Kidney (tissue), 14 donors: Measurements from ENCODE around the gene ENOX1. TPM values are rescaled to one million over a fixed set of nuclear protein-coding genes. Genes with fewer than 3 reads are reported as not detected.

ENCODE experiments used
- DNase-seq, 5 donors: peaks; one replicate each; pipeline ENCODE4 v3.0.0-alpha.2; 2013 to 2020
- FAIRE-seq: peaks from 2 replicates; lab custom pipeline; 2012; peaks lifted over from hg19 to GRCh38; lab: Jason Lieb, UNC
- H3K27ac ChIP-seq, 2 donors: one replicate each; pipeline ENCODE4 v1.7.0; 2013; ENCODE audit warnings: low read depth in 2 of 2, low read length in 2 of 2, inconsistent platforms in 1 of 2
- H3K27me3 ChIP-seq: one replicate; pipeline ENCODE4 v1.7.1; 2013; ENCODE audit warnings: low read length, inconsistent platforms; ENCODE audit not compliant: control insufficient read depth, insufficient read depth
- H3K36me3 ChIP-seq, 3 donors: one replicate each; pipeline versions ENCODE4 v1.7.0 to v1.7.1; 2013; ENCODE audit warnings: low read length in 3 of 3, control low read depth in 1 of 3, inconsistent platforms in 1 of 3; ENCODE audit not compliant: insufficient read depth in 3 of 3, control insufficient read depth in 2 of 3
- H3K4me1 ChIP-seq, 3 donors: one replicate each; pipeline versions ENCODE4 v1.7.0 to v1.7.1; 2013; ENCODE audit warnings: low read length in 3 of 3, inconsistent platforms in 1 of 3, low read depth in 1 of 3; ENCODE audit not compliant: control insufficient read depth in 2 of 3, insufficient read depth in 2 of 3
- H3K4me3 ChIP-seq, 3 donors: one replicate each; pipeline versions ENCODE4 v1.7.0 to v1.8.1; 2013; ENCODE audit warnings: low read length in 3 of 3, control low read depth in 1 of 3, inconsistent platforms in 1 of 3
- H3K9ac ChIP-seq, 3 donors: one replicate each; pipeline versions ENCODE4 v1.7.0 to v1.7.1; 2013; ENCODE audit warnings: low read length in 3 of 3, control low read depth in 1 of 3, inconsistent platforms in 1 of 3
- H3K9me3 ChIP-seq, 3 donors: one replicate each; pipeline versions ENCODE4 v1.7.0 to v1.7.1; 2013; ENCODE audit warnings: low read length in 3 of 3, control low read depth in 1 of 3, inconsistent platforms in 1 of 3; ENCODE audit not compliant: control insufficient read depth in 2 of 3, insufficient read depth in 1 of 3
- intact Hi-C: fragments of 100-400 bp; cut with DNase I; formaldehyde crosslinking; loops from one replicate; pipeline ENCODE4 v1.11.1; 2022
- polyA plus RNA-seq: library from polyadenylated mRNA; stranded (reverse); fragments of 350-450 nt; fragmentation: Illumina TruSeq; extraction: RNeasy Lipid Tissue Mini Kit (QIAGEN cat#74804); gene quantifications from one replicate; pipeline ENCODE4 v1.2.3, GENCODE V29; 2014; ENCODE audit warnings: low read depth, low replicate concordance; ENCODE audit not compliant: insufficient read depth
- total RNA-seq: library from RNA; stranded (reverse); fragmentation: NEBNext Ultra II Directional; extraction: Animal tissue kit (Norgen Biotek cat#: 25700); gene quantifications from one replicate; pipeline ENCODE4 v1.2.1, GENCODE V29; 2021
- TF ChIP-seq, protein P1 (sequence below): IDR thresholded peaks from 3 replicates; pipeline ENCODE4 v1.5.1; 2012; ENCODE audit warnings: mild to moderate bottlenecking, moderate library complexity, borderline replicate concordance; ENCODE audit not compliant: insufficient read depth; ENCODE audit errors: extremely low read depth
- donor health status: control.
- donor health status: control.
- donor health status: control.
- donor health status: control.
- donor health status: control.
- donor health status: DM: yes; HTN: yes; CAD: no.
- donor health status: Normal renal cell carcinoma (clear cell type).

ENOX1 gene
- total and polyA plus RNA-seq, 2 donors from 2014 or later = 4.9 to 6.8 TPM

DNA sequence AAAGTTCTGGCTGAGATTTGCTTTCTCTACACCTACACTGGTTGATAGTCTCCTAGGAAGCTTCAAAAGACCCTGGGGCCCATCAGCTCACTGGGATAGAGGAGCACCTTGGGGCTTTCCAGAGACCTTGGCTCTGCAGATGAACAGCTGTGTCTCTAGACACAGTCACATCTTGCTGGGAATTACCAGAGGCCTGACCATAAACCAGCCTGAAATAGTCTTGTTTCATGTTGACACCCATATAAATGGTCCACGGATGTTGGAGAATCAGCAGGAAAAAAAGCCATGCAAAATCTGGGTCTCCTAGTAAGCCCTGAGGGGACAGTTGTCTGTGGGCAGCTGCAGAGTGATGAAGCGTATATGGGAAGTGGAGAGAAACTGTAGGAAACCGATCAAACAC is 555.8 kb downstream of the ENOX1 start:
- FAIRE-seq = no peak

DNA sequence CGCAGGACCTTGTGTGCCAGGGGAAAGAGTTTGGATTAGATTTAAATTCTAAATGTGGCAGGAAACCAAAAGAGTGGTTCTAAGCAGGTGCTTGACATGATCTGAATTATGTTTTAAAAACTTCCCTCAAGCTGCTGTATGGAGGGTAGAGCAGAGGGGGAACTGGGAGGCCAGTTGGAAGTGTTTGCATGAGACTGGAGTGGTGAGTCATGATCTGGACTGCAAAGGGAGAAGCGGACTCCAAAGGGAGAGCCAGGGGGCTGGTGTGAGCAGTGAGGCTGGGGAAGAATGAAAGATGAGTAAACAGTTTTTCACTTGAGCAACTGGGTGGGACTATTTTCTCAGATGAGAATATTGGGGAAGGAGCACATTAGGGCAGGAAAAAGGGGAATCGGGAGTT is 557.3 kb downstream of the ENOX1 start:
- no peaks in the 10 kb centered on the region for H3K36me3 ChIP-seq
- H3K4me3 ChIP-seq = no peak overlapping the region
- H3K9ac ChIP-seq = no peak overlapping the region
- TF ChIP-seq, protein P1, sequence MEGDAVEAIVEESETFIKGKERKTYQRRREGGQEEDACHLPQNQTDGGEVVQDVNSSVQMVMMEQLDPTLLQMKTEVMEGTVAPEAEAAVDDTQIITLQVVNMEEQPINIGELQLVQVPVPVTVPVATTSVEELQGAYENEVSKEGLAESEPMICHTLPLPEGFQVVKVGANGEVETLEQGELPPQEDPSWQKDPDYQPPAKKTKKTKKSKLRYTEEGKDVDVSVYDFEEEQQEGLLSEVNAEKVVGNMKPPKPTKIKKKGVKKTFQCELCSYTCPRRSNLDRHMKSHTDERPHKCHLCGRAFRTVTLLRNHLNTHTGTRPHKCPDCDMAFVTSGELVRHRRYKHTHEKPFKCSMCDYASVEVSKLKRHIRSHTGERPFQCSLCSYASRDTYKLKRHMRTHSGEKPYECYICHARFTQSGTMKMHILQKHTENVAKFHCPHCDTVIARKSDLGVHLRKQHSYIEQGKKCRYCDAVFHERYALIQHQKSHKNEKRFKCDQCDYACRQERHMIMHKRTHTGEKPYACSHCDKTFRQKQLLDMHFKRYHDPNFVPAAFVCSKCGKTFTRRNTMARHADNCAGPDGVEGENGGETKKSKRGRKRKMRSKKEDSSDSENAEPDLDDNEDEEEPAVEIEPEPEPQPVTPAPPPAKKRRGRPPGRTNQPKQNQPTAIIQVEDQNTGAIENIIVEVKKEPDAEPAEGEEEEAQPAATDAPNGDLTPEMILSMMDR = no peak
- DNase-seq (no peak), FAIRE-seq (no peak)
- H3K27ac ChIP-seq = no peak overlapping the region
- intact Hi-C loops = no loop called here
- no peaks in the 10 kb centered on the region for H3K9me3 ChIP-seq
- no peaks in the 10 kb centered on the region for H3K27me3 ChIP-seq
- no peaks in the 10 kb centered on the region for H3K4me1 ChIP-seq

More for the DNA sequence above, 555.8 kb downstream of the ENOX1 start:
- Histone ChIP-seq H3K9me3 (no peaks in the 10 kb centered on the region), H3K36me3 (no peaks in the 10 kb centered on the region), H3K27me3 (no peaks in the 10 kb centered on the region), H3K4me1 (no peaks in the 10 kb centered on the region), H3K9ac (no peak overlapping the region), H3K4me3 (no peak overlapping the region), H3K27ac (no peak overlapping the region)
- intact Hi-C loops = no loop called here
- DNase-seq = no peak
- TF ChIP-seq, protein P1 = no peak

DNA sequence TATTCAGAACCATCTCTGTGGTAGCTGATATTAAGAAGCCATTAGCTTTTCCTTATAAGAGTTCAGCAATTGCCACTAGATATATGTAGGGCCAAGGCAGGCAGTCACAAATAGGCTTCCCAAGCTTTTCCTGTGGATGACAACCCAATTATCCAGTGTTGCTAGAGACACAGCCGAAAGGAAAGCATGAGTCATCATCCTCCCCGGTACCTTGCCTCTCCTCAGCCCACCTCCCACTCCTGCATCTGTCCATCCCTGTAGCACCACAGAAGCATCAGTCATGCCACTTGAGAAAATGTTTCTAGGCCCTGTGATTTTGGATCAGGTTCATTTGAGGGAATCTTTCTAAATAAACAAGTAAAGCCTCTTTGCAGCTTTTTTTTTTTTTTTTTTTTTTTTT is 559.1 kb downstream of the ENOX1 start:
- no peak overlapping the region for H3K4me3 ChIP-seq
- no peaks in the 10 kb centered on the region for H3K36me3 ChIP-seq
- FAIRE-seq (no peak), DNase-seq (no peak)
- no peaks in the 10 kb centered on the region for H3K27me3 ChIP-seq
- no peak overlapping the region for H3K9ac ChIP-seq
- H3K4me1 ChIP-seq = no peaks in the 10 kb centered on the region
- H3K27ac ChIP-seq = no peak overlapping the region
- intact Hi-C loops = no loop called here
- no peaks in the 10 kb centered on the region for H3K9me3 ChIP-seq
- TF ChIP-seq, protein P1 = no peak

DNA sequence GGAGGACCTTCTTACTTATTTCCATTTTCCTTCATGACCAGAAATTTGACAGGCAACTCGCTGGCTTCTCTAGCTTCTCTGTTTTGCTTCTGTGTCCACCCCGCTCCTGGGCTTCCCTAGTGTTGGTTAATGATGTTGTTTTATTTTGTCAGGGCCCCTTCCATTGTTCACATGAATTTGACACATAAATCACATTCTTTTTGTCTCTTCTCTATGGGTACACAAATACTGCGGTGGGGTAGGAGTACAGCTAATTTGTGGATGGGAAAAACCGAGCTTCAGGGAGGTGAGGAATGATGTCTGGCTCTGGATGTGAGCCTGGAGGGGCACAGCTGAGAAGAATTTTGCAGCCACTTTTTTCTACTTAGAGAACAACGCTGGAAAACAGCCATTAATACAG is 563.6 kb downstream of the ENOX1 start:
- Histone ChIP-seq H3K9me3 (no peaks in the 10 kb centered on the region), H3K27ac (no peak overlapping the region), H3K27me3 (no peaks in the 10 kb centered on the region), H3K36me3 (no peaks in the 10 kb centered on the region), H3K9ac (no peak overlapping the region), H3K4me3 (no peak overlapping the region), H3K4me1 (no peaks in the 10 kb centered on the region)
- intact Hi-C loops = no loop called here
- TF ChIP-seq, protein P1 = no peak
- FAIRE-seq (no peak), DNase-seq (no peak)
